Neural progenitor cell (in vitro differentiated cells): ENCODE measurements around the gene ADA. TPM values are rescaled to one million over a fixed set of nuclear protein-coding genes. Genes with fewer than 3 reads are reported as not detected.

Source experiments
- DNase-seq: peaks from one replicate; pipeline ENCODE4 v3.0.0-alpha.2; 2016; ENCODE audit warnings: low spot score
- H2AFZ ChIP-seq: fragments of 200-600 bp; sonication (generic); replicated peaks from 2 replicates; pipeline ENCODE4 v1.6.1; 2016; ENCODE audit warnings: antibody characterized with exemption
- H3F3A ChIP-seq: fragments of 200-600 bp; sonication (generic); 2 replicates; pipeline ENCODE4 v1.6.1; 2016; ENCODE audit warnings: antibody characterized with exemption, low read depth
- H3K27ac ChIP-seq: fragments of 200-600 bp; sonication (generic); 2 replicates; pipeline ENCODE4 v1.5.1; 2016; ENCODE audit warnings: mild to moderate bottlenecking
- H3K27me3 ChIP-seq: fragments of 200-600 bp; sonication (generic); 2 replicates; pipeline ENCODE4 v1.6.1; 2016; ENCODE audit warnings: mild to moderate bottlenecking, moderate library complexity
- H3K36me3 ChIP-seq: fragments of 200-600 bp; sonication (generic); 2 replicates; pipeline ENCODE4 v1.5.1; 2016
- H3K4me1 ChIP-seq: fragments of 200-600 bp; sonication (generic); 2 replicates; pipeline ENCODE4 v1.6.1; 2016; ENCODE audit warnings: mixed run types
- H3K4me2 ChIP-seq: fragments of 200-600 bp; sonication (generic); 2 replicates; pipeline ENCODE4 v1.6.1; 2016
- H3K4me3 ChIP-seq: fragments of 200-600 bp; sonication (generic); 2 replicates; pipeline ENCODE4 v1.5.1; 2016
- H3K79me2 ChIP-seq: fragments of 200-600 bp; sonication (generic); 2 replicates; pipeline ENCODE4 v1.6.1; 2016; ENCODE audit warnings: low read depth
- H3K9ac ChIP-seq: fragments of 200-600 bp; sonication (generic); 2 replicates; pipeline ENCODE4 v1.6.1; 2016
- H3K9me3 ChIP-seq: fragments of 200-600 bp; sonication (generic); 2 replicates; pipeline ENCODE4 v1.5.1; 2016; ENCODE audit warnings: low read depth
- H4K20me1 ChIP-seq: fragments of 200-600 bp; sonication (generic); 2 replicates; pipeline ENCODE4 v1.6.1; 2016; ENCODE audit warnings: low read depth
- H3K27ac Mint-ChIP-seq: 3 replicates; pipeline ENCODE4 v1.8.0; 2021; ENCODE audit warnings: mixed read lengths
- H3K27me3 Mint-ChIP-seq: 2 replicates; pipeline ENCODE4 v1.8.0; 2022; ENCODE audit warnings: low read depth, mild to moderate bottlenecking, inconsistent platforms, moderate library complexity, mixed read lengths; ENCODE audit not compliant: insufficient read depth
- H3K36me3 Mint-ChIP-seq: 3 replicates; pipeline ENCODE4 v1.8.0; 2021; ENCODE audit warnings: mixed read lengths
- H3K4me1 Mint-ChIP-seq: 3 replicates; pipeline ENCODE4 v1.8.0; 2021; ENCODE audit warnings: mixed read lengths
- H3K4me3 Mint-ChIP-seq: 3 replicates; pipeline ENCODE4 v1.8.0; 2021; ENCODE audit warnings: mild to moderate bottlenecking, moderate library complexity, mixed read lengths
- H3K9me3 Mint-ChIP-seq: 3 replicates; pipeline ENCODE4 v1.8.0; 2020; ENCODE audit warnings: mixed read lengths
- CTCF ChIP-seq: fragments of 200-600 bp; sonication (generic); IDR thresholded peaks from 2 replicates; pipeline ENCODE4 v1.5.1; 2017; ENCODE audit warnings: antibody characterized with exemption, mild to moderate bottlenecking
- EZH2 ChIP-seq: fragments of 200-600 bp; sonication (generic); IDR thresholded peaks from 2 replicates; pipeline ENCODE4 v1.6.1; 2017; ENCODE audit warnings: antibody characterized with exemption, mild to moderate bottlenecking, moderate library complexity
- EZH2phosphoT487 ChIP-seq: fragments of 200-600 bp; sonication (generic); IDR thresholded peaks from 2 replicates; pipeline ENCODE4 v1.6.1; 2017; ENCODE audit warnings: antibody characterized with exemption
- total RNA-seq: library from RNA; depleted of rRNA; stranded (reverse); fragments of >200 nt; gene quantifications from 2 replicates; pipeline ENCODE4 v1.2.3, GENCODE V29; 2015; ENCODE audit warnings: low replicate concordance

The ADA gene
- total RNA-seq, 1 donor from 2014 or later, result 29.7 TPM

GRCh38 chr20:44637042-44637441, 14.5 kb downstream of the ADA start:
- DNase-seq, result no peak
- Mint-ChIP-seq H3K9me3 (peaks cover 6% of the 10 kb centered on the region), H3K4me3 (peak overlapping the region; percentile 43), H3K36me3 (peaks cover 4% of the 10 kb centered on the region), H3K27me3 (peaks cover 4% of the 10 kb centered on the region), H3K4me1 (peaks cover 19% of the 10 kb centered on the region), H3K27ac (no peak overlapping the region)
- no peaks in the 10 kb centered on the region for H3K79me2 ChIP-seq
- no peak for TF ChIP-seq EZH2phosphoT487
- no peak for TF ChIP-seq EZH2
- no peak for TF ChIP-seq CTCF
- H3K9me3 ChIP-seq, result no peaks in the 10 kb centered on the region
- H3K4me1 ChIP-seq, result peaks cover 4% of the 10 kb centered on the region
- H3K27me3 ChIP-seq, result no peaks in the 10 kb centered on the region
- H3F3A ChIP-seq, result peaks cover 1% of the 10 kb centered on the region
- H2AFZ ChIP-seq, result no peak overlapping the region
- no peak overlapping the region for H3K4me3 ChIP-seq
- H3K36me3 ChIP-seq, result no peaks in the 10 kb centered on the region
- H3K27ac ChIP-seq, result no peak overlapping the region
- no peak overlapping the region for H3K4me2 ChIP-seq
- H3K9ac ChIP-seq, result no peak overlapping the region
- H4K20me1 ChIP-seq, result no peaks in the 10 kb centered on the region

- H3K9me3 ChIP-seq, result no peaks in the 10 kb centered on the region
- TF ChIP-seq EZH2, result no peak
- TF ChIP-seq EZH2phosphoT487, result no peak
- TF ChIP-seq CTCF, result no peak
- no peaks in the 10 kb centered on the region for H3F3A ChIP-seq
- no peak overlapping the region for H3K4me3 Mint-ChIP-seq
- no peaks in the 10 kb centered on the region for H3K27me3 ChIP-seq
- no peak overlapping the region for H3K4me3 ChIP-seq
- H3K36me3 Mint-ChIP-seq, result peaks cover 2% of the 10 kb centered on the region
- no peak overlapping the region for H3K27ac ChIP-seq
- no peaks in the 10 kb centered on the region for H3K4me1 ChIP-seq
- H3K4me2 ChIP-seq, result no peak overlapping the region
- no peaks in the 10 kb centered on the region for H4K20me1 ChIP-seq
- no peak overlapping the region for H3K27ac Mint-ChIP-seq
- peaks cover 12% of the 10 kb centered on the region for H3K4me1 Mint-ChIP-seq
- no peak overlapping the region for H3K9ac ChIP-seq
- H3K9me3 Mint-ChIP-seq, result peaks cover 5% of the 10 kb centered on the region
- no peaks in the 10 kb centered on the region for H3K36me3 ChIP-seq
- H2AFZ ChIP-seq, result no peak overlapping the region
- H3K27me3 Mint-ChIP-seq, result peaks cover 4% of the 10 kb centered on the region
- no peak for DNase-seq
- H3K79me2 ChIP-seq, result no peaks in the 10 kb centered on the region
These were observed 15.6 kb downstream of the ADA start for GRCh38 chr20:44635877-44636276.

GRCh38 chr20:44633872-44634600, 17.5 kb downstream of the ADA start:
- no peak overlapping the region for H3K27ac Mint-ChIP-seq
- TF ChIP-seq EZH2phosphoT487 (no peak), CTCF (no peak), EZH2 (no peak)
- H2AFZ ChIP-seq, result no peak overlapping the region
- peaks cover under 1% of the 10 kb centered on the region for H3K36me3 Mint-ChIP-seq
- no peak overlapping the region for H3K27ac ChIP-seq
- peaks cover under 1% of the 10 kb centered on the region for H3K9me3 Mint-ChIP-seq
- H3K9me3 ChIP-seq, result no peaks in the 10 kb centered on the region
- DNase-seq, result no peak
- H3K4me3 Mint-ChIP-seq, result no peak overlapping the region
- H3K9ac ChIP-seq, result no peak overlapping the region
- H3K4me1 Mint-ChIP-seq, result peaks cover 7% of the 10 kb centered on the region
- no peaks in the 10 kb centered on the region for H3K4me1 ChIP-seq
- peaks cover 2% of the 10 kb centered on the region for H3K27me3 Mint-ChIP-seq
- H3K79me2 ChIP-seq, result no peaks in the 10 kb centered on the region
- no peaks in the 10 kb centered on the region for H3K36me3 ChIP-seq
- no peaks in the 10 kb centered on the region for H4K20me1 ChIP-seq
- no peak overlapping the region for H3K4me3 ChIP-seq
- no peak overlapping the region for H3K4me2 ChIP-seq
- no peaks in the 10 kb centered on the region for H3F3A ChIP-seq
- H3K27me3 ChIP-seq, result no peaks in the 10 kb centered on the region
